Neutrophil (primary cell): ENCODE data around the gene SNW1.

Experiments
- H3K27ac ChIP-seq: fragments of 200-600 bp; sonication (generic); 2 replicates; pipeline ENCODE4 v1.5.1; 2016; ENCODE audit warnings: mild to moderate bottlenecking, moderate library complexity
- H3K27me3 ChIP-seq: fragments of 200-600 bp; sonication (generic); 2 replicates; pipeline ENCODE4 v1.6.0; 2016; ENCODE audit warnings: mild to moderate bottlenecking
- H3K36me3 ChIP-seq: fragments of 200-600 bp; sonication (generic); 2 replicates; pipeline ENCODE4 v1.5.1; 2017
- H3K4me1 ChIP-seq, 2 experiments: fragments of 200-600 bp in 1 of 2; sonication (generic) in 1 of 2; 1 replicate in 1 of 2; 2 replicates in 1 of 2; pipeline versions ENCODE4 v1.5.1 to v1.6.1; 2013 to 2016; ENCODE audit warnings: low read depth in 1 of 2, low read length in 1 of 2, mild to moderate bottlenecking in 1 of 2, moderate library complexity in 1 of 2; ENCODE audit not compliant: control insufficient read depth in 1 of 2, insufficient read depth in 1 of 2
- H3K4me3 ChIP-seq, 2 experiments: fragments of 200-600 bp in 1 of 2; sonication (generic) in 1 of 2; 1 replicate in 1 of 2; 2 replicates in 1 of 2; pipeline ENCODE4 v1.5.1; 2013 to 2016; ENCODE audit warnings: low read depth in 1 of 2, low read length in 1 of 2, mild to moderate bottlenecking in 1 of 2, moderate library complexity in 1 of 2
- H3K9me3 ChIP-seq: fragments of 200-600 bp; sonication (generic); 2 replicates; pipeline ENCODE4 v1.5.1; 2016
- TF ChIP-seq, protein P1 (sequence below): fragments of 200-600 bp; sonication (generic); IDR thresholded peaks from 2 replicates; pipeline ENCODE4 v1.5.1; 2016; ENCODE audit warnings: antibody characterized with exemption

SNW1 gene

DNA sequence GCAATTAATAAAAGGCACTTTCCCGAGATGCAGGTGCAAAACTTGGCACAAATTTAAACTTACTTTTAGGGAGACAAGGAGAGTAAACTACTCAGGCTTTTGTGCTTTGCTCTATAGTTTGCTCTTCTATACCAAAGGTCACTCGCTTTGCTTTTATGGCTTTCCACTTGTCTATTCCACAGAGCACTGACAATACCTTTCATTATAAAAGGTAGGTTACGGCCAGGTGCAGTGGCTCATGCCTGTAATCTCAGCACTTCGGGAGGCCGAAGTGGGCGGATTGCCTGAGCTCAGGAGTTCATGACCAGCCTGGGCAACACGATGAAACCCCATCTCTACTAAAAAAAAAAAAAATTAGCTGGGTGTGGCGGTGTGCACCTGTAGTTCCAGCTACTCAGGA, 86.0 kb downstream of the SNW1 start:
- TF ChIP-seq, protein P1, sequence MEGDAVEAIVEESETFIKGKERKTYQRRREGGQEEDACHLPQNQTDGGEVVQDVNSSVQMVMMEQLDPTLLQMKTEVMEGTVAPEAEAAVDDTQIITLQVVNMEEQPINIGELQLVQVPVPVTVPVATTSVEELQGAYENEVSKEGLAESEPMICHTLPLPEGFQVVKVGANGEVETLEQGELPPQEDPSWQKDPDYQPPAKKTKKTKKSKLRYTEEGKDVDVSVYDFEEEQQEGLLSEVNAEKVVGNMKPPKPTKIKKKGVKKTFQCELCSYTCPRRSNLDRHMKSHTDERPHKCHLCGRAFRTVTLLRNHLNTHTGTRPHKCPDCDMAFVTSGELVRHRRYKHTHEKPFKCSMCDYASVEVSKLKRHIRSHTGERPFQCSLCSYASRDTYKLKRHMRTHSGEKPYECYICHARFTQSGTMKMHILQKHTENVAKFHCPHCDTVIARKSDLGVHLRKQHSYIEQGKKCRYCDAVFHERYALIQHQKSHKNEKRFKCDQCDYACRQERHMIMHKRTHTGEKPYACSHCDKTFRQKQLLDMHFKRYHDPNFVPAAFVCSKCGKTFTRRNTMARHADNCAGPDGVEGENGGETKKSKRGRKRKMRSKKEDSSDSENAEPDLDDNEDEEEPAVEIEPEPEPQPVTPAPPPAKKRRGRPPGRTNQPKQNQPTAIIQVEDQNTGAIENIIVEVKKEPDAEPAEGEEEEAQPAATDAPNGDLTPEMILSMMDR = no peak
- no peak overlapping the region for H3K27ac ChIP-seq
- no peak overlapping the region for H3K4me3 ChIP-seq
- H3K27me3 ChIP-seq = no peaks in the 10 kb centered on the region
- H3K4me1 ChIP-seq = no peaks in the 10 kb centered on the region
- peaks cover 54% of the 10 kb centered on the region for H3K36me3 ChIP-seq
- no peaks in the 10 kb centered on the region for H3K9me3 ChIP-seq

DNA sequence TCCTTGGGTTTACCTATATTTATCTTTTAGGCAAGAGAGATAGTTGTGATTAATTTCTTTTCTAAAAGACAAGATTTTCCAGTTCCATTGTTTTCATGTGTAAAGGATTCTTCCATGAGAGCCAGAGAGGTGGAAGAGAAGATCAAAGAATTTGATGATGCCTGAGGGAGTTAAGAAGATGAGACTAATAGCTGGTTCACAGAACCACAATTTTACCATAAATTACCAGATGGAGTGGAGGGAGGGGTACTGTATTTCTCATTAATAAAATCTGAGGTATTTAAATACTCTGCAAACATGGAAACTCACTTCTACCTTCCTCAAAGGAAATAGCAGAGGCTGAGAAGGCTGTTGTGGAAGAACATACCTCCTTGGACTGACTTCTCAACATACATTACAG, 87.8 kb downstream of the SNW1 start:
- H3K27ac ChIP-seq = no peak overlapping the region
- H3K27me3 ChIP-seq = no peaks in the 10 kb centered on the region
- H3K9me3 ChIP-seq = no peaks in the 10 kb centered on the region
- H3K36me3 ChIP-seq = peaks cover 44% of the 10 kb centered on the region
- H3K4me1 ChIP-seq = no peaks in the 10 kb centered on the region
- TF ChIP-seq, protein P1 = no peak
- no peak overlapping the region for H3K4me3 ChIP-seq
